Pancreas (tissue), 10 donors: ENCODE measurements around the gene PTPN12. TPM values are rescaled to one million over a fixed set of nuclear protein-coding genes. Genes with fewer than 3 reads are reported as not detected.

Experiments used
- ATAC-seq, 4 donors: fragments of 200-7000 bp; cut with Tn5 transposase; one replicate each; pipeline versions ENCODE4 v1.8.0 to v1.9.1; 2020; ENCODE audit warnings: mild to moderate bottlenecking in 4 of 4, moderate library complexity in 4 of 4
- DNase-seq, 6 donors: peaks; one replicate each; pipeline ENCODE4 v3.0.0-alpha.2; 2020
- FAIRE-seq: peaks from 2 replicates; lab custom pipeline; 2012; peaks lifted over from hg19 to GRCh38; lab: Jason Lieb, UNC
- H3K27ac ChIP-seq, 4 donors: fragments of 200-600 bp; sonication (generic); 1 replicate in 3 of 4; 2 replicates in 1 of 4; pipeline versions ENCODE4 v1.5.0 to v1.8.0; 2020
- H3K27me3 ChIP-seq, 4 donors: fragments of 200-600 bp; one replicate each; pipeline ENCODE4 v1.8.0; 2021
- H3K36me3 ChIP-seq, 3 donors: fragments of 200-600 bp; sonication (generic) in 1 of 3; one replicate each; pipeline versions ENCODE4 v1.5.0 to v1.8.0; 2020 to 2021
- H3K4me1 ChIP-seq, 3 donors: fragments of 200-600 bp; one replicate each; pipeline ENCODE4 v1.8.0; 2021
- H3K4me3 ChIP-seq, 4 donors: fragments of 200-600 bp; sonication (generic) in 2 of 4; one replicate each; pipeline versions ENCODE4 v1.5.0 to v1.8.0; 2020 to 2021
- H3K9me3 ChIP-seq, 4 donors: fragments of 200-600 bp; one replicate each; pipeline ENCODE4 v1.8.0; 2021
- WGBS, 2 donors: extraction: QIAGEN DNeasy Blood & Tissue Kit; methylation state at CpG; one replicate each; pipeline ENCODE4 v1.1.7; 2013; 5-methylcytosine and 5-hydroxymethylcytosine counted together
- intact Hi-C, 3 donors: fragments of 100-400 bp; cut with DNase I; formaldehyde crosslinking; loops; one replicate each; pipeline versions ENCODE4 v1.11.1 to v1.14.2; 2022
- polyA plus RNA-seq, 2 donors: library from polyadenylated mRNA; stranded (reverse); fragments of 200-250 nt; gene quantifications; one replicate each; pipeline ENCODE4 v1.2.3, GENCODE V29; 2013
- total RNA-seq, 6 donors: library from RNA; stranded (reverse); fragmentation: NEBNext Ultra II Directional in 4 of 6; extraction: Animal tissue kit (Norgen Biotek cat#: 25700) in 4 of 6; gene quantifications; one replicate each; pipeline versions ENCODE4 v1.2.1 to v1.2.4, GENCODE V29; 2021 to 2023
- TF ChIP-seq, protein P1 (sequence below), 4 donors: fragments of 200-600 bp; sonication (generic) in 3 of 4; IDR thresholded peaks; one replicate each; pipeline versions ENCODE4 v1.5.0 to v1.8.0; 2021; ENCODE audit warnings: antibody characterized with exemption in 4 of 4
- donor health status: healthy with polysubstance abuse.
- donor health status: DM: no; HTN: no; CAD: no; lungs with moderate emphysema.
- donor health status: DM: no; HTN: no; CAD: no.
- donor health status: control.
- donor health status: control.
- donor health status: Bipolar disorder and iron deficiency.
- donor health status: DM: yes; HTN: yes; CAD: no.
- donor health status: DM: no; HTN: no; CAD: no.
- donor health status: DM: no; HTN: no; CAD: no.
- donor health status: DM: yes; HTN: yes; CAD: no.

PTPN12 gene
- total and polyA plus RNA-seq, 8 donors, result 12.0 to 42.9 (median 21.1) TPM

DNA sequence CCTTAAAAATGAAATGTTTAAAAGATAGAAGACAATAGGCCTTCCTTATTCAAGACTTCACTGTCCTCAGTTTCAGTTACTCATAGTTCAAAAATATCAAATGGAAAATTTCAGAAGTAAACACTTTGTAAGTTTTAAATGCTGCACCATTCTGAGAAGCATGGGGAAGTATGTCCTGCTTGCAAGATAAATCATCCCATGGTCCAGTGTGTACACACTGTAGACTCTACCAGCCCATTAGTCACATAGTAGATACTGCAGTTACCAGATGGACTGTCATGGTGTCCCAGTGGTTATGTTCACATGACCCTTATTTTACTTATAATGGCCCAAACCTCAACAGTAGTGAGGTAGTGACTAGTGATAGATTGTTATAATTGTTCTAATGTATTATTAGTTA lies 69.5 kb downstream of the PTPN12 start:
- no peak overlapping the region for H3K4me3 ChIP-seq

DNA sequence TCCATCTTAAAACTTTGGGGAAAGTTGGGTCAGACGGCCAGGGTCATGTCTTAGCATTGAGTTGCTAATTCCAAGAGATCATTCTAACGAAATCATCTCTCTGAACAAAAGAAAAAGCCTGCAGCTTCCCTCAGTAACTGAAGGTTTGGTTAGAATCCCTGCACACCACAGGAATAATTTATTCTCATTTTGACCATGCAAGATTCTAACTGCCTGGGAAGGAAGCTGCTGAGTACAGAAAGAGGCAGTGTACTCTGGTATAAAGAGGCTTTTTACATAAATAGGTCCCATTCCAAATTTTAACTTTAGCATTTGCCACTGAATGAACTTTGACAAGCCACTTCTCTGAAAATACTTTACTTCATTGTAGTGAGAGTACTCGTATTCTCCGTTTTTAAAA lies 82.2 kb downstream of the PTPN12 start:
- ATAC-seq (no peak), FAIRE-seq (no peak), DNase-seq (no peak)
- TF ChIP-seq, protein P1, sequence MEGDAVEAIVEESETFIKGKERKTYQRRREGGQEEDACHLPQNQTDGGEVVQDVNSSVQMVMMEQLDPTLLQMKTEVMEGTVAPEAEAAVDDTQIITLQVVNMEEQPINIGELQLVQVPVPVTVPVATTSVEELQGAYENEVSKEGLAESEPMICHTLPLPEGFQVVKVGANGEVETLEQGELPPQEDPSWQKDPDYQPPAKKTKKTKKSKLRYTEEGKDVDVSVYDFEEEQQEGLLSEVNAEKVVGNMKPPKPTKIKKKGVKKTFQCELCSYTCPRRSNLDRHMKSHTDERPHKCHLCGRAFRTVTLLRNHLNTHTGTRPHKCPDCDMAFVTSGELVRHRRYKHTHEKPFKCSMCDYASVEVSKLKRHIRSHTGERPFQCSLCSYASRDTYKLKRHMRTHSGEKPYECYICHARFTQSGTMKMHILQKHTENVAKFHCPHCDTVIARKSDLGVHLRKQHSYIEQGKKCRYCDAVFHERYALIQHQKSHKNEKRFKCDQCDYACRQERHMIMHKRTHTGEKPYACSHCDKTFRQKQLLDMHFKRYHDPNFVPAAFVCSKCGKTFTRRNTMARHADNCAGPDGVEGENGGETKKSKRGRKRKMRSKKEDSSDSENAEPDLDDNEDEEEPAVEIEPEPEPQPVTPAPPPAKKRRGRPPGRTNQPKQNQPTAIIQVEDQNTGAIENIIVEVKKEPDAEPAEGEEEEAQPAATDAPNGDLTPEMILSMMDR (IDR thresholded peaks at IDR 0.05), result no peak
- Histone ChIP-seq H3K9me3 (no peaks in the 10 kb centered on the region), H3K4me3 (no peak overlapping the region), H3K36me3 (peaks cover 0 to 6% (median 0%) of the 10 kb centered on the region in 3 donors), H3K27me3 (no peaks in the 10 kb centered on the region), H3K27ac (no peak overlapping the region), H3K4me1 (no peaks in the 10 kb centered on the region)
- 90 to 95% methylated on average over 4 of the region's 4 CpGs for WGBS, 2 donors
- intact Hi-C loops, result no loop called here

More for the DNA sequence above, 69.5 kb downstream of the PTPN12 start:
- DNase-seq (no peak), FAIRE-seq (no peak), ATAC-seq (no peak)
- intact Hi-C loops, result no loop called here
- Histone ChIP-seq H3K27me3 (no peaks in the 10 kb centered on the region), H3K9me3 (no peaks in the 10 kb centered on the region), H3K27ac (no peak overlapping the region), H3K36me3 (peaks cover 0 to 4% (median 0%) of the 10 kb centered on the region in 3 donors), H3K4me1 (peaks cover 0 to 6% (median 0%) of the 10 kb centered on the region in 3 donors)
- TF ChIP-seq, protein P1 (IDR thresholded peaks at IDR 0.05), result no peak

DNA sequence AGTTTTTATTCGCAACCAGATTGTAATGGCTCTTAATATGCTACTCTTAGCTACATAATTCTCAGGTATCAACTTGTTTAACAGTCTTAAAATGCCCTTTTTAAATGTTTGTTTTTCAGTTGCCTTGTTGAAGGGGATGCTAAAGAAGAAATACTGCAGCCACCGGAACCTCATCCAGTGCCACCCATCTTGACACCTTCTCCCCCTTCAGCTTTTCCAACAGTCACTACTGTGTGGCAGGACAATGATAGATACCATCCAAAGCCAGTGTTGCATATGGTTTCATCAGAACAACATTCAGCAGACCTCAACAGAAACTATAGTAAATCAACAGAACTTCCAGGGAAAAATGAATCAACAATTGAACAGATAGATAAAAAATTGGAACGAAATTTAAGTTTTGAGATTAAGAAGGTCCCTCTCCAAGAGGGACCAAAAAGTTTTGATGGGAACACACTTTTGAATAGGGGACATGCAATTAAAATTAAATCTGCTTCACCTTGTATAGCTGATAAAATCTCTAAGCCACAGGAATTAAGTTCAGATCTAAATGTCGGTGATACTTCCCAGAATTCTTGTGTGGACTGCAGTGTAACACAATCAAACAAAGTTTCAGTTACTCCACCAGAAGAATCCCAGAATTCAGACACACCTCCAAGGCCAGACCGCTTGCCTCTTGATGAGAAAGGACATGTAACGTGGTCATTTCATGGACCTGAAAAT lies 89.7 kb downstream of the PTPN12 start:
- 90 to 96% methylated on average over 6 of the region's 6 CpGs for WGBS, 2 donors
- H3K27ac ChIP-seq, result no peak overlapping the region
- H3K27me3 ChIP-seq, result no peaks in the 10 kb centered on the region
- TF ChIP-seq, protein P1 (IDR thresholded peaks at IDR 0.05), result no peak
- H3K36me3 ChIP-seq, result peaks cover 0 to 6% (median 3%) of the 10 kb centered on the region in 3 donors
- H3K9me3 ChIP-seq, result no peaks in the 10 kb centered on the region
- H3K4me1 ChIP-seq, result peaks cover 0 to 5% (median 0%) of the 10 kb centered on the region in 3 donors
- intact Hi-C loops, result no loop called here
- ATAC-seq, result no peak
- no peak for DNase-seq
- H3K4me3 ChIP-seq, result no peak overlapping the region
- FAIRE-seq, result no peak

DNA sequence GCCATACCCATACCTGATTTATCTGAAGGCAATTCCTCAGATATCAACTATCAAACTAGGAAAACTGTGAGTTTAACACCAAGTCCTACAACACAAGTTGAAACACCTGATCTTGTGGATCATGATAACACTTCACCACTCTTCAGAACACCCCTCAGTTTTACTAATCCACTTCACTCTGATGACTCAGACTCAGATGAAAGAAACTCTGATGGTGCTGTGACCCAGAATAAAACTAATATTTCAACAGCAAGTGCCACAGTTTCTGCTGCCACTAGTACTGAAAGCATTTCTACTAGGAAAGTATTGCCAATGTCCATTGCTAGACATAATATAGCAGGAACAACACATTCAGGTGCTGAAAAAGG lies 90.2 kb downstream of the PTPN12 start:
- H3K4me1 ChIP-seq, result peaks cover 0 to 5% (median 0%) of the 10 kb centered on the region in 3 donors
- no peak for ATAC-seq
- no peak for FAIRE-seq
- no peaks in the 10 kb centered on the region for H3K9me3 ChIP-seq
- no peak for DNase-seq
- TF ChIP-seq, protein P1 (IDR thresholded peaks at IDR 0.05), result no peak
- intact Hi-C loops, result no loop called here
- no peak overlapping the region for H3K27ac ChIP-seq
- no peak overlapping the region for H3K4me3 ChIP-seq
- peaks cover 0 to 3% (median under 1%) of the 10 kb centered on the region in 3 donors for H3K36me3 ChIP-seq
- no peaks in the 10 kb centered on the region for H3K27me3 ChIP-seq

DNA sequence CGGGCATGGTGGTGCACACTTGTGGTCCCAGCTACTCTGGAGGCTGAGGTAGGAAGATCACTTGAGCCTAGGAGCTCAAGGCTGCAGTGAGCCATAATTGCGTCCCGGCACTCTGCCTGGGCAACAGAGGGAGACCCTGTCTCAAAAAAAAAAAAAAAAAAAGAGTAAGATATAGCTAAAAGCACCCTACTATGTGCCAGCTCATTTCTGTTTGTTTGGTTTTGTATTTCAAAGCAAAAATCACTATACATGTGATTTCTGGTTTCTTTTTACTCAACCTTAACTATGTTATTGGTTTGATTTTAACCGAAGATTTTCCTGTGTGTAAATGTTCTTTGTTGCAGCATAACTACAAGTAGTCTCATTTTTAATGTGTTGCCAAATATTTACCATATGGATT lies 92.7 kb downstream of the PTPN12 start:
- no peak for FAIRE-seq

More for the DNA sequence above, 92.7 kb downstream of the PTPN12 start:
- peaks cover 0 to 6% (median 3%) of the 10 kb centered on the region in 3 donors for H3K36me3 ChIP-seq
- no peak for DNase-seq
- H3K4me1 ChIP-seq, result peaks cover 0 to 5% (median 0%) of the 10 kb centered on the region in 3 donors
- no peaks in the 10 kb centered on the region for H3K9me3 ChIP-seq
- H3K27ac ChIP-seq, result no peak overlapping the region
- no peaks in the 10 kb centered on the region for H3K27me3 ChIP-seq
- no peak overlapping the region for H3K4me3 ChIP-seq
- ATAC-seq, result no peak
- intact Hi-C loops, result no loop called here
- WGBS, 2 donors, result 95 to 97% methylated on average over 4 of the region's 4 CpGs
- TF ChIP-seq, protein P1 (IDR thresholded peaks at IDR 0.05), result no peak
